Hematopoietic multipotent progenitor cell treated with erythropoietin and hydrocortisone succinate and interleukin-3 and kit ligand, for 8 days (in vitro differentiated cells): ENCODE data around the gene SYNPR.
"Not testable (repeated sequence)": the region's sequence is repeated elsewhere in the genome, so short reads cannot be mapped to it uniquely, and the experiment has no call there.

Source experiments
- DNase-seq: peaks from one replicate; pipeline ENCODE4 v3.0.0-alpha.2; 2015

Gene SYNPR

GRCh38 chr3:63278171-63279004 lies at the start of gene SYNPR:
TSS of gene SYNPR (plus strand) at chr3:63278308.
- DNase-seq, result no peak

- DNase-seq, result peak; percentile 24
Measured at GRCh38 chr3:63228677-63229076, 49.4 kb upstream of the SYNPR start.

GRCh38 chr3:63230146-63230545 lies 48.0 kb upstream of the SYNPR start:
- DNase-seq, result no peak

- no peak for DNase-seq
Measured at GRCh38 chr3:63231643-63232042, 46.5 kb upstream of the SYNPR start.

GRCh38 chr3:63232764-63233396 lies 45.2 kb upstream of the SYNPR start:
- DNase-seq, result no peak

GRCh38 chr3:63240381-63240902 lies 37.7 kb upstream of the SYNPR start:
- DNase-seq, result no peak

GRCh38 chr3:63242124-63242523 lies 36.0 kb upstream of the SYNPR start:
- no peak for DNase-seq

- DNase-seq, result no peak
Measured at GRCh38 chr3:63244486-63244885, 33.6 kb upstream of the SYNPR start.

GRCh38 chr3:63245726-63246241 lies 32.3 kb upstream of the SYNPR start:
- DNase-seq, result no peak

- no peak for DNase-seq
Measured at GRCh38 chr3:63248015-63248414, 30.1 kb upstream of the SYNPR start.

GRCh38 chr3:63251499-63251898 lies 26.6 kb upstream of the SYNPR start:
- no peak for DNase-seq

- not testable (repeated sequence) for DNase-seq
Measured at GRCh38 chr3:63255819-63256218, 22.3 kb upstream of the SYNPR start.

- DNase-seq, result no peak
Measured at GRCh38 chr3:63264716-63265115, 13.4 kb upstream of the SYNPR start.

GRCh38 chr3:63274359-63274758 lies 3.7 kb upstream of the SYNPR start:
- DNase-seq, result no peak

GRCh38 chr3:63279005-63279841 lies 1.1 kb downstream of the SYNPR start:
- DNase-seq, result no peak

- DNase-seq, result no peak
Measured at GRCh38 chr3:63287610-63288009, 9.5 kb downstream of the SYNPR start.

- DNase-seq, result no peak
Measured at GRCh38 chr3:63290686-63291085, 12.6 kb downstream of the SYNPR start.

GRCh38 chr3:63294332-63294731 lies 16.2 kb downstream of the SYNPR start:
- no peak for DNase-seq

GRCh38 chr3:63295356-63295755 lies 17.2 kb downstream of the SYNPR start:
- DNase-seq, result no peak

GRCh38 chr3:63295806-63296205 lies 17.7 kb downstream of the SYNPR start:
- no peak for DNase-seq

GRCh38 chr3:63296249-63296648 lies 18.1 kb downstream of the SYNPR start:
- no peak for DNase-seq

- no peak for DNase-seq
Measured at GRCh38 chr3:63303238-63303637, 25.1 kb downstream of the SYNPR start.

GRCh38 chr3:63304421-63304820 lies 26.3 kb downstream of the SYNPR start:
- DNase-seq, result no peak
